ENCODE measurements around the gene PDK2. TPM values are rescaled to one million over a fixed set of nuclear protein-coding genes. Genes with fewer than 3 reads are reported as not detected.

Gene PDK2
- total and polyA plus RNA-seq, 2 experiments from 2014 or later, result 12.0 to 15.9 TPM

- TF ChIP-seq, protein P1, sequence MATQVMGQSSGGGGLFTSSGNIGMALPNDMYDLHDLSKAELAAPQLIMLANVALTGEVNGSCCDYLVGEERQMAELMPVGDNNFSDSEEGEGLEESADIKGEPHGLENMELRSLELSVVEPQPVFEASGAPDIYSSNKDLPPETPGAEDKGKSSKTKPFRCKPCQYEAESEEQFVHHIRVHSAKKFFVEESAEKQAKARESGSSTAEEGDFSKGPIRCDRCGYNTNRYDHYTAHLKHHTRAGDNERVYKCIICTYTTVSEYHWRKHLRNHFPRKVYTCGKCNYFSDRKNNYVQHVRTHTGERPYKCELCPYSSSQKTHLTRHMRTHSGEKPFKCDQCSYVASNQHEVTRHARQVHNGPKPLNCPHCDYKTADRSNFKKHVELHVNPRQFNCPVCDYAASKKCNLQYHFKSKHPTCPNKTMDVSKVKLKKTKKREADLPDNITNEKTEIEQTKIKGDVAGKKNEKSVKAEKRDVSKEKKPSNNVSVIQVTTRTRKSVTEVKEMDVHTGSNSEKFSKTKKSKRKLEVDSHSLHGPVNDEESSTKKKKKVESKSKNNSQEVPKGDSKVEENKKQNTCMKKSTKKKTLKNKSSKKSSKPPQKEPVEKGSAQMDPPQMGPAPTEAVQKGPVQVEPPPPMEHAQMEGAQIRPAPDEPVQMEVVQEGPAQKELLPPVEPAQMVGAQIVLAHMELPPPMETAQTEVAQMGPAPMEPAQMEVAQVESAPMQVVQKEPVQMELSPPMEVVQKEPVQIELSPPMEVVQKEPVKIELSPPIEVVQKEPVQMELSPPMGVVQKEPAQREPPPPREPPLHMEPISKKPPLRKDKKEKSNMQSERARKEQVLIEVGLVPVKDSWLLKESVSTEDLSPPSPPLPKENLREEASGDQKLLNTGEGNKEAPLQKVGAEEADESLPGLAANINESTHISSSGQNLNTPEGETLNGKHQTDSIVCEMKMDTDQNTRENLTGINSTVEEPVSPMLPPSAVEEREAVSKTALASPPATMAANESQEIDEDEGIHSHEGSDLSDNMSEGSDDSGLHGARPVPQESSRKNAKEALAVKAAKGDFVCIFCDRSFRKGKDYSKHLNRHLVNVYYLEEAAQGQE (IDR thresholded peaks at IDR 0.05; ENCODE audit: unreplicated experiment), result no peak
- TF ChIP-seq JUNB (IDR thresholded peaks at IDR 0.05; ENCODE audit: unreplicated experiment) (no peak), POLR2AphosphoS5 (IDR thresholded peaks at IDR 0.05; ENCODE audit: low read depth) (no peak), ETS1 (IDR thresholded peaks at IDR 0.05) (no peak), STAT1 (IDR thresholded peaks at IDR 0.05; ENCODE audit: unreplicated experiment) (no peak), ZNF114 (CRISPR knock-in tag; IDR thresholded peaks at IDR 0.05) (no peak), EZH2 (IDR thresholded peaks at IDR 0.05; ENCODE audit: low read depth, unreplicated experiment) (no peak), CREB1 (CRISPR knock-in tag; IDR thresholded peaks at IDR 0.05; ENCODE audit: low read depth) (no peak), ZNF331 (CRISPR knock-in tag; IDR thresholded peaks at IDR 0.05; ENCODE audit: low read depth) (no peak)
- TF ChIP-seq, protein P2, sequence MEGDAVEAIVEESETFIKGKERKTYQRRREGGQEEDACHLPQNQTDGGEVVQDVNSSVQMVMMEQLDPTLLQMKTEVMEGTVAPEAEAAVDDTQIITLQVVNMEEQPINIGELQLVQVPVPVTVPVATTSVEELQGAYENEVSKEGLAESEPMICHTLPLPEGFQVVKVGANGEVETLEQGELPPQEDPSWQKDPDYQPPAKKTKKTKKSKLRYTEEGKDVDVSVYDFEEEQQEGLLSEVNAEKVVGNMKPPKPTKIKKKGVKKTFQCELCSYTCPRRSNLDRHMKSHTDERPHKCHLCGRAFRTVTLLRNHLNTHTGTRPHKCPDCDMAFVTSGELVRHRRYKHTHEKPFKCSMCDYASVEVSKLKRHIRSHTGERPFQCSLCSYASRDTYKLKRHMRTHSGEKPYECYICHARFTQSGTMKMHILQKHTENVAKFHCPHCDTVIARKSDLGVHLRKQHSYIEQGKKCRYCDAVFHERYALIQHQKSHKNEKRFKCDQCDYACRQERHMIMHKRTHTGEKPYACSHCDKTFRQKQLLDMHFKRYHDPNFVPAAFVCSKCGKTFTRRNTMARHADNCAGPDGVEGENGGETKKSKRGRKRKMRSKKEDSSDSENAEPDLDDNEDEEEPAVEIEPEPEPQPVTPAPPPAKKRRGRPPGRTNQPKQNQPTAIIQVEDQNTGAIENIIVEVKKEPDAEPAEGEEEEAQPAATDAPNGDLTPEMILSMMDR (conservative IDR thresholded peaks at IDR 0.05; ENCODE audit: low read depth in 2 of 2), result no peak
Observed at GRCh38 chr17:50065056-50065455, 30.1 kb upstream of the PDK2 start (continued).

GRCh38 chr17:50066995-50067394 is 28.2 kb upstream of the PDK2 start:
- Histone ChIP-seq H3K4me1 (ENCODE audit: insufficient read depth) (no peaks in the 10 kb centered on the region), H3K4me2 (no peak overlapping the region), H2AFZ (no peak overlapping the region), H4K20me1 (replicated peaks; ENCODE audit: insufficient read depth) (no peaks in the 10 kb centered on the region; the same call in 1 of the 2 replicates), H3F3A (replicated peaks; ENCODE audit: low read depth) (no peaks in the 10 kb centered on the region), H3K9me2 (ENCODE audit: insufficient read depth) (no peaks in the 10 kb centered on the region), H3K4me3 (no peak overlapping the region), H3K27ac (ENCODE audit: low read depth) (no peak overlapping the region), H3K27me3 (ENCODE audit: insufficient read depth) (no peaks in the 10 kb centered on the region), H3K79me2 (replicated peaks; ENCODE audit: insufficient read depth) (no peaks in the 10 kb centered on the region), H3K36me3 (ENCODE audit: insufficient read depth) (no peaks in the 10 kb centered on the region)
- DNase-seq (ENCODE audit: low spot score) (no peak), ATAC-seq (no peak)
- Mint-ChIP-seq H3K9me3 (no peaks in the 10 kb centered on the region), H3K4me3 (no peak overlapping the region), H3K27me3 (ENCODE audit: insufficient read depth, low read depth, poor library complexity) (peaks cover 15% of the 10 kb centered on the region), H3K4me1 (peaks cover 9% of the 10 kb centered on the region), H3K36me3 (ENCODE audit: low read depth) (peaks cover 12% of the 10 kb centered on the region), H3K27ac (no peak overlapping the region)
- TF ChIP-seq, protein P1 (IDR thresholded peaks at IDR 0.05; ENCODE audit: unreplicated experiment), result no peak
- TF ChIP-seq, protein P2 (conservative IDR thresholded peaks at IDR 0.05; ENCODE audit: low read depth in 2 of 2), result no peak
